ENCODE results near the gene HERC4.

DNA sequence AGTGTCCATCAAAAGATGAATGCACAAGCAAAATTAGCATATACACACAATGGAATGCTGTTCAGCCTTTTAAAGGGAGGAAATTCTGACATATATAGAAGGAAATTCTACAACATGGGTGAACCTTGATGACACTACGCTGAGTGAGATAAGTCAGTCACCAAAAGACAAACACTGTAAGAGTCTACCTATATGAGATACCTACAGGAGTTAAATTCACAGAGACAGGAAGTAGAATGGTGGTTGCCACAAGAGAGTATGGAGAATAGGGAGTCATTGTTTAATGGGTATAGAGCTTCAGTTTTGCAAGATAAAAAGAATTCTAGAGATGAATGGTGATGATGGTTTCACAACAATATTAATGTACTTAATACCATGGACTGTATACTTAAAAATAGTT is 51.8 kb downstream of the HERC4 start:
- TF ChIP-seq, protein P1, sequence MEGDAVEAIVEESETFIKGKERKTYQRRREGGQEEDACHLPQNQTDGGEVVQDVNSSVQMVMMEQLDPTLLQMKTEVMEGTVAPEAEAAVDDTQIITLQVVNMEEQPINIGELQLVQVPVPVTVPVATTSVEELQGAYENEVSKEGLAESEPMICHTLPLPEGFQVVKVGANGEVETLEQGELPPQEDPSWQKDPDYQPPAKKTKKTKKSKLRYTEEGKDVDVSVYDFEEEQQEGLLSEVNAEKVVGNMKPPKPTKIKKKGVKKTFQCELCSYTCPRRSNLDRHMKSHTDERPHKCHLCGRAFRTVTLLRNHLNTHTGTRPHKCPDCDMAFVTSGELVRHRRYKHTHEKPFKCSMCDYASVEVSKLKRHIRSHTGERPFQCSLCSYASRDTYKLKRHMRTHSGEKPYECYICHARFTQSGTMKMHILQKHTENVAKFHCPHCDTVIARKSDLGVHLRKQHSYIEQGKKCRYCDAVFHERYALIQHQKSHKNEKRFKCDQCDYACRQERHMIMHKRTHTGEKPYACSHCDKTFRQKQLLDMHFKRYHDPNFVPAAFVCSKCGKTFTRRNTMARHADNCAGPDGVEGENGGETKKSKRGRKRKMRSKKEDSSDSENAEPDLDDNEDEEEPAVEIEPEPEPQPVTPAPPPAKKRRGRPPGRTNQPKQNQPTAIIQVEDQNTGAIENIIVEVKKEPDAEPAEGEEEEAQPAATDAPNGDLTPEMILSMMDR (conservative IDR thresholded peaks at IDR 0.05; ENCODE audit: low read length) = no peak
- TF ChIP-seq EZH2phosphoT487 (IDR thresholded peaks at IDR 0.05; ENCODE audit: borderline replicate concordance) = no peak

All from Loucy (cell line).